H1 (cell line): ENCODE measurements around the gene MAD2L1. TPM values are rescaled to one million over a fixed set of nuclear protein-coding genes. Genes with fewer than 3 reads are reported as not detected.

ENCODE experiments used
- FOSL1 ChIP-seq: IDR thresholded peaks from 2 replicates; pipeline ENCODE4 v1.6.1; 2011; ENCODE audit warnings: mild to moderate bottlenecking, low read depth, low read length, moderate library complexity; ENCODE audit not compliant: insufficient read depth
- GTF2F1 ChIP-seq: IDR thresholded peaks from 2 replicates; pipeline ENCODE4 v1.6.1; 2012; ENCODE audit warnings: low read depth, low read length, improper control_type of control experiment, borderline replicate concordance
- HDAC6 ChIP-seq: IDR thresholded peaks from one replicate; pipeline ENCODE4 v1.7.1; 2012; ENCODE audit warnings: low read depth, mild to moderate bottlenecking, inconsistent platforms, low read length, moderate library complexity
- JUND ChIP-seq: IDR thresholded peaks from 2 replicates; pipeline ENCODE4 v1.6.1; 2011; ENCODE audit warnings: mild to moderate bottlenecking, improper control_type of control experiment, low read length
- NRF1 ChIP-seq: IDR thresholded peaks from 2 replicates; pipeline ENCODE4 v1.6.1; 2011; ENCODE audit warnings: mild to moderate bottlenecking, low read depth, low read length, improper control_type of control experiment
- PHF8 ChIP-seq: fragments of 200-600 bp; sonication (generic); conservative IDR thresholded peaks from 2 replicates; pipeline ENCODE4 v1.7.1; 2012; ENCODE audit warnings: low read depth, mild to moderate bottlenecking, inconsistent platforms, low read length, moderate library complexity
- SIN3A ChIP-seq, 2 experiments: IDR thresholded peaks in 1 of 2; conservative IDR thresholded peaks in 1 of 2; 2 replicates each; pipeline ENCODE4 v1.6.1; 2011 to 2012; ENCODE audit warnings: low read length in 2 of 2, improper control_type of control experiment in 1 of 2, low read depth in 1 of 2, mild to moderate bottlenecking in 1 of 2
- SUZ12 ChIP-seq: fragments of 200-600 bp; sonication (generic); IDR thresholded peaks from 2 replicates; pipeline ENCODE4 v1.6.1; 2012; ENCODE audit warnings: mild to moderate bottlenecking, inconsistent platforms, low read length, moderate library complexity, mixed read lengths
- TAF1 ChIP-seq: IDR thresholded peaks from 2 replicates; pipeline ENCODE4 v1.6.1; 2011; ENCODE audit warnings: mild to moderate bottlenecking, low read depth, low read length
- TEAD4 ChIP-seq: IDR thresholded peaks from 2 replicates; pipeline ENCODE4 v1.6.1; 2012; ENCODE audit warnings: low read depth, low read length, inconsistent platforms, mixed read lengths
- polyA plus RNA-seq, 7 experiments: library from polyadenylated mRNA; depleted of rRNA in 3 of 7; stranded (reverse) in 5 of 7; unstranded in 2 of 7; fragments of >200 nt in 5 of 7; fragments of 200-250 nt in 2 of 7; gene quantifications; 1 replicate in 5 of 7; 2 replicates in 1 of 7; 4 replicates in 1 of 7; pipeline versions ENCODE4 v1.2.1 to v1.2.3, GENCODE V29; 2011 to 2013; ENCODE audit warnings: missing spikeins in 2 of 7, mixed read lengths in 2 of 7
- total RNA-seq: library from RNA; stranded (reverse); fragmentation: NEBNext Ultra II Directional; extraction: Animal tissue kit (Norgen Biotek cat#: 25700); gene quantifications from 2 replicates; pipeline ENCODE4 v1.2.1, GENCODE V29; 2021

MAD2L1 gene
- total and polyA plus RNA-seq, 2 of the 8 experiments (the other 6 are each of a cell fraction or from before 2014, with no cell fraction given), result 51.1 to 88.1 TPM

- no peak for TF ChIP-seq TAF1
- no peak for TF ChIP-seq SIN3A (conservative IDR thresholded peaks at IDR 0.05 in 1 of 2, IDR thresholded peaks at IDR 0.05 in 1 of 2; ENCODE audit: low read depth in 1 of 2, low read length in 2 of 2)
- TF ChIP-seq PHF8, result no peak
- no peak for TF ChIP-seq SUZ12
- TF ChIP-seq HDAC6, result no peak
- no peak for TF ChIP-seq NRF1
- TF ChIP-seq JUND, result no peak
- no peak for TF ChIP-seq GTF2F1
- TF ChIP-seq FOSL1, result no peak
- TF ChIP-seq TEAD4, result no peak
- TF ChIP-seq, all 59 proteins: peak for 0
Observed at GRCh38 chr4:120052856-120053255, 13.8 kb downstream of the MAD2L1 start (continued).
